B cell (primary cell): ENCODE data around the gene ZNF385D. TPM values are rescaled to one million over a fixed set of nuclear protein-coding genes. Genes with fewer than 3 reads are reported as not detected.

Experiments
- ATAC-seq: fragments of 200-7000 bp; cut with Tn5 transposase; one replicate; pipeline ENCODE4 v1.10.0; 2021; ENCODE audit warnings: low read depth, mild to moderate bottlenecking, moderate number of reproducible peaks, moderate library complexity
- CTCF ChIA-PET: fragments of 350-600 bp; sonication (Branson Sonifier 250); formaldehyde crosslinking; loops from one replicate; lab custom pipeline; 2021; ENCODE audit warnings: antibody characterized with exemption, inconsistent platforms; lab: Charles Lee
- POLR2A ChIA-PET: fragments of 350-600 bp; sonication (Branson Sonifier 250); formaldehyde crosslinking; loops from one replicate; lab custom pipeline; 2021; ENCODE audit warnings: antibody characterized with exemption; lab: Charles Lee
- DNase-seq: peaks from one replicate; pipeline ENCODE4 v3.0.0; 2013
- H2AFZ ChIP-seq: 2 replicates; pipeline ENCODE4 v1.6.1; 2012; ENCODE audit warnings: mild to moderate bottlenecking, low read depth, low read length; ENCODE audit not compliant: insufficient read depth, poor library complexity, severe bottlenecking
- H3K27ac ChIP-seq, 2 donors: 1 replicate in 1 of 2; 2 replicates in 1 of 2; pipeline ENCODE4 v1.5.1; 2012 to 2013; ENCODE audit warnings: low read length in 2 of 2, mild to moderate bottlenecking in 2 of 2, moderate library complexity in 1 of 2
- H3K27me3 ChIP-seq, 4 experiments: fragments of 200-600 bp in 1 of 4; sonication (generic) in 1 of 4; replicated peaks in 1 of 4; 1 replicate in 2 of 4; 2 replicates in 2 of 4; pipeline versions ENCODE4 v1.6.1 to v1.7.0; 2013 to 2016; ENCODE audit warnings: low read length in 3 of 4, mild to moderate bottlenecking in 2 of 4, mixed read lengths in 1 of 4, moderate library complexity in 1 of 4; ENCODE audit not compliant: insufficient read depth in 4 of 4, control insufficient read depth in 3 of 4; ENCODE audit errors: control extremely low read depth in 1 of 4
- H3K36me3 ChIP-seq, 2 experiments: replicated peaks in 1 of 2; 1 replicate in 1 of 2; 2 replicates in 1 of 2; pipeline versions ENCODE4 v1.6.1 to v1.7.1; 2013; ENCODE audit warnings: low read length in 1 of 2; ENCODE audit not compliant: insufficient read depth in 2 of 2, control insufficient read depth in 1 of 2; ENCODE audit errors: control extremely low read depth in 1 of 2, extremely low read depth in 1 of 2
- H3K4me1 ChIP-seq, 2 donors: fragments of 200-600 bp in 1 of 2; sonication (generic) in 1 of 2; 1 replicate in 1 of 2; 2 replicates in 1 of 2; pipeline versions ENCODE4 v1.5.1 to v1.6.1; 2013 to 2017; ENCODE audit warnings: low read length in 2 of 2; ENCODE audit not compliant: control insufficient read depth in 2 of 2, insufficient read depth in 2 of 2
- H3K4me2 ChIP-seq: replicated peaks from 2 replicates; pipeline ENCODE3; 2012; ENCODE audit warnings: mild to moderate bottlenecking, low read depth, low read length; ENCODE audit not compliant: poor library complexity, severe bottlenecking
- H3K4me3 ChIP-seq, 5 experiments: fragments of 200-600 bp in 1 of 5; sonication (generic) in 1 of 5; 1 replicate in 3 of 5; 2 replicates in 2 of 5; pipeline versions ENCODE4 v1.5.1 to v1.7.0; 2011 to 2016; ENCODE audit warnings: low read length in 4 of 5, mild to moderate bottlenecking in 4 of 5, low read depth in 2 of 5, control low read depth in 1 of 5, moderate library complexity in 1 of 5; ENCODE audit not compliant: insufficient read depth in 1 of 5; ENCODE audit errors: control extremely low read depth in 1 of 5, extremely low read depth in 1 of 5
- H3K79me2 ChIP-seq: fragments of 200-600 bp; sonication (generic); one replicate; pipeline ENCODE4 v1.6.0; 2016; ENCODE audit warnings: low read length; ENCODE audit not compliant: control insufficient read depth, insufficient read depth
- H3K9ac ChIP-seq: fragments of 200-600 bp; sonication (generic); 2 replicates; pipeline ENCODE4 v1.6.1; 2017; ENCODE audit warnings: mild to moderate bottlenecking, low read length, moderate library complexity
- H3K9me3 ChIP-seq, 3 donors: one replicate each; pipeline versions ENCODE4 v1.6.1 to v1.7.1; 2013; ENCODE audit warnings: low read length in 2 of 3; ENCODE audit not compliant: control insufficient read depth in 2 of 3, insufficient read depth in 1 of 3; ENCODE audit errors: control extremely low read depth in 1 of 3
- H4K20me1 ChIP-seq: 2 replicates; pipeline ENCODE4 v1.6.0; 2012; ENCODE audit warnings: mild to moderate bottlenecking, low read length; ENCODE audit not compliant: insufficient read depth, control insufficient read depth, poor library complexity, severe bottlenecking
- H3K27ac Mint-ChIP-seq: one replicate; pipeline ENCODE4 v1.8.0; 2021; ENCODE audit warnings: mixed read lengths
- H3K27me3 Mint-ChIP-seq: one replicate; pipeline ENCODE4 v1.8.0; 2021; ENCODE audit warnings: mixed read lengths
- H3K4me1 Mint-ChIP-seq: one replicate; pipeline ENCODE4 v1.8.0; 2021; ENCODE audit warnings: mixed read lengths
- H3K4me3 Mint-ChIP-seq: one replicate; pipeline ENCODE4 v1.8.0; 2021; ENCODE audit warnings: mixed read lengths
- H3K9me3 Mint-ChIP-seq: one replicate; pipeline ENCODE4 v1.8.0; 2022; ENCODE audit warnings: mixed read lengths; ENCODE audit not compliant: insufficient read depth
- CTCF ChIP-seq: fragments of 200-600 bp; IDR thresholded peaks from one replicate; pipeline ENCODE4 v1.8.0; 2022; ENCODE audit warnings: antibody characterized with exemption, mild to moderate bottlenecking
- EZH2 ChIP-seq: IDR thresholded peaks from 2 replicates; pipeline ENCODE4 v1.6.1; 2012; ENCODE audit warnings: borderline replicate concordance, low read depth, mild to moderate bottlenecking, moderate library complexity, low read length; ENCODE audit not compliant: insufficient read depth, poor library complexity, severe bottlenecking
- WGBS: methylation state at CpG from one replicate; pipeline ENCODE4 v1.1.5; 2013; ENCODE audit warnings: missing lambda C conversion rate; ENCODE audit not compliant: insufficient coverage; 5-methylcytosine and 5-hydroxymethylcytosine counted together
- intact Hi-C: fragments of 100-400 bp; cut with micrococcal nuclease; formaldehyde crosslinking; loops from one replicate; pipeline ENCODE4 v1.10.0; 2022
- polyA plus RNA-seq: library from polyadenylated mRNA; depleted of rRNA; stranded (reverse); fragments of >200 nt; gene quantifications from 2 replicates; pipeline ENCODE4 v1.2.3, GENCODE V29; 2012
- total RNA-seq, 2 donors: library from RNA; stranded (reverse); fragments of 120-200 nt in 1 of 2; gene quantifications; 1 replicate in 1 of 2; 2 replicates in 1 of 2; pipeline versions ENCODE4 v1.2.3 to v1.2.4, GENCODE V29; 2013 to 2022

The ZNF385D gene
- total and polyA plus RNA-seq, 2 donors (not counting 1 experiment from before 2014, with no cell fraction given), result not detected

- TF ChIP-seq CTCF (no peak), EZH2 (no peak)
- WGBS, result no CpG with 5 or more reads among the region's 4 CpGs
Observed at GRCh38 chr3:21783839-21784238, 32.8 kb upstream of the ZNF385D start.

GRCh38 chr3:21781355-21781754, 30.3 kb upstream of the ZNF385D start:
- H3K36me3 ChIP-seq, result no peaks in the 10 kb centered on the region
- peaks cover 5% of the 10 kb centered on the region for H3K4me1 Mint-ChIP-seq
- H3K9ac ChIP-seq, result no peak overlapping the region
- DNase-seq (no peak), ATAC-seq (no peak)
- H4K20me1 ChIP-seq, result no peaks in the 10 kb centered on the region
- H3K9me3 Mint-ChIP-seq, result no peaks in the 10 kb centered on the region
- no peaks in the 10 kb centered on the region for H3K27me3 Mint-ChIP-seq
- H3K27me3 ChIP-seq, result no peaks in the 10 kb centered on the region
- intact Hi-C loops, result no loop called here
- H2AFZ ChIP-seq, result no peak overlapping the region
- no peak overlapping the region for H3K4me3 Mint-ChIP-seq
- TF ChIP-seq EZH2 (no peak), CTCF (no peak)
- H3K27ac Mint-ChIP-seq, result no peak overlapping the region
- no peaks in the 10 kb centered on the region for H3K79me2 ChIP-seq
- POLR2A ChIA-PET, result no interaction called here
- no peak overlapping the region for H3K4me3 ChIP-seq
- no CpG with 5 or more reads among the region's 2 CpGs for WGBS
- no peaks in the 10 kb centered on the region for H3K9me3 ChIP-seq
- no peak overlapping the region for H3K27ac ChIP-seq
- H3K4me1 ChIP-seq, result no peaks in the 10 kb centered on the region
- CTCF ChIA-PET, result no interaction called here
- H3K4me2 ChIP-seq, result no peak overlapping the region

More at GRCh38 chr3:21783839-21784238, 32.8 kb upstream of the ZNF385D start:
- Histone ChIP-seq H3K4me3 (no peak overlapping the region), H3K9ac (no peak overlapping the region), H3K4me2 (no peak overlapping the region), H3K79me2 (no peaks in the 10 kb centered on the region), H3K36me3 (no peaks in the 10 kb centered on the region), H3K27ac (no peak overlapping the region), H3K27me3 (no peaks in the 10 kb centered on the region), H3K4me1 (no peaks in the 10 kb centered on the region), H2AFZ (no peak overlapping the region), H4K20me1 (no peaks in the 10 kb centered on the region), H3K9me3 (no peaks in the 10 kb centered on the region)
- peaks cover 5% of the 10 kb centered on the region for H3K4me1 Mint-ChIP-seq
- H3K27ac Mint-ChIP-seq, result no peak overlapping the region
- peaks cover 3% of the 10 kb centered on the region for H3K9me3 Mint-ChIP-seq
- ATAC-seq (no peak), DNase-seq (no peak)
- no peaks in the 10 kb centered on the region for H3K27me3 Mint-ChIP-seq
- ChIA-PET CTCF (no interaction called here), POLR2A (no interaction called here)
- H3K4me3 Mint-ChIP-seq, result no peak overlapping the region
- intact Hi-C loops, result no loop called here
